DOHH2 (cell line): ENCODE data around the gene DUSP16.

Experiments used
- EZH2phosphoT487 ChIP-seq: fragments of 200-600 bp; sonication (generic); IDR thresholded peaks from 2 replicates; pipeline ENCODE4 v1.6.1; 2017; ENCODE audit warnings: borderline replicate concordance, mild to moderate bottlenecking, antibody characterized with exemption, low read length, moderate library complexity, mixed read lengths
- TF ChIP-seq, protein P1 (sequence below): fragments of 200-600 bp; sonication (generic); IDR thresholded peaks from one replicate; pipeline ENCODE4 v1.5.1; 2014; ENCODE audit warnings: antibody characterized with exemption, mild to moderate bottlenecking, low read depth, low read length; ENCODE audit not compliant: poor library complexity, severe bottlenecking

DNA sequence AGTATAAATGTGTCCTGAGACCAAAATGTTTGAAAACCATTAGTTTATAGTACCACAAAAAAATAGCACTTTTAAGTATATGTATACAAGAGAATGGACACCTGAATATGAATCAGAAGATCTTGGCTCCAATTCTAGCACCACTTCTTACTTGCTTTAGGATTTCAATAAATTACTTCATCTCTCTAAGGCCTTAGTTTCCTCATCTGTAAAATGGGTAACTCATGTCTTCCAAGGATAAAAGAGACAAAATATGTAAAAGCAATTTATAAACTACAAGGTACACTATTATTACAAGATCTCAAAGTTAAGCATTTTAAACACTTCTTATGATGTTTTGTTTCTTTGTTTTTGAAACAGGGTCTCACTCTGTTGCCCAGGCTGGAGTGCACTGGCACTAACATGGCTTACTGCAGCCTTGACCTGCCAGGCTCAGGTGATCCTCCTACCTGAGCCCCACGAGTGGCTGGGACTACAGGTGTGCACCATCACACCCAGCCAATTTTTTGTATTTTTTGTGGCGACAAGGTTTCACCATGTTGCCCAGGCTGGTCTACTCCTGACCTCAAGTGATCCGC is 9.4 kb downstream of the DUSP16 start:
- TF ChIP-seq, protein P1, sequence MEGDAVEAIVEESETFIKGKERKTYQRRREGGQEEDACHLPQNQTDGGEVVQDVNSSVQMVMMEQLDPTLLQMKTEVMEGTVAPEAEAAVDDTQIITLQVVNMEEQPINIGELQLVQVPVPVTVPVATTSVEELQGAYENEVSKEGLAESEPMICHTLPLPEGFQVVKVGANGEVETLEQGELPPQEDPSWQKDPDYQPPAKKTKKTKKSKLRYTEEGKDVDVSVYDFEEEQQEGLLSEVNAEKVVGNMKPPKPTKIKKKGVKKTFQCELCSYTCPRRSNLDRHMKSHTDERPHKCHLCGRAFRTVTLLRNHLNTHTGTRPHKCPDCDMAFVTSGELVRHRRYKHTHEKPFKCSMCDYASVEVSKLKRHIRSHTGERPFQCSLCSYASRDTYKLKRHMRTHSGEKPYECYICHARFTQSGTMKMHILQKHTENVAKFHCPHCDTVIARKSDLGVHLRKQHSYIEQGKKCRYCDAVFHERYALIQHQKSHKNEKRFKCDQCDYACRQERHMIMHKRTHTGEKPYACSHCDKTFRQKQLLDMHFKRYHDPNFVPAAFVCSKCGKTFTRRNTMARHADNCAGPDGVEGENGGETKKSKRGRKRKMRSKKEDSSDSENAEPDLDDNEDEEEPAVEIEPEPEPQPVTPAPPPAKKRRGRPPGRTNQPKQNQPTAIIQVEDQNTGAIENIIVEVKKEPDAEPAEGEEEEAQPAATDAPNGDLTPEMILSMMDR = no peak
- TF ChIP-seq EZH2phosphoT487 = no peak
